Esophagus muscularis mucosa (tissue), 4 donors: ENCODE data around the gene FBLN1.

Experiments
- EP300 ChIP-seq: sonication (generic); formaldehyde crosslinking; IDR thresholded peaks from one replicate; pipeline ENCODE4 v1.6.1; 2017; ENCODE audit warnings: antibody characterized with exemption
- POLR2A ChIP-seq: fragments of 450-650 bp; IDR thresholded peaks from one replicate; pipeline ENCODE4 v1.6.1; 2017; ENCODE audit warnings: antibody characterized with exemption, moderate library complexity, mild to moderate bottlenecking, low read depth
- TF ChIP-seq, protein P1 (sequence below), 3 experiments: fragments of 200-600 bp in 2 of 3; fragments of 450-650 bp in 1 of 3; sonication (generic) in 2 of 3; IDR thresholded peaks; one replicate each; pipeline ENCODE4 v1.5.1; 2017 to 2019; ENCODE audit warnings: antibody characterized with exemption in 3 of 3, mild to moderate bottlenecking in 2 of 3, moderate library complexity in 1 of 3

DNA sequence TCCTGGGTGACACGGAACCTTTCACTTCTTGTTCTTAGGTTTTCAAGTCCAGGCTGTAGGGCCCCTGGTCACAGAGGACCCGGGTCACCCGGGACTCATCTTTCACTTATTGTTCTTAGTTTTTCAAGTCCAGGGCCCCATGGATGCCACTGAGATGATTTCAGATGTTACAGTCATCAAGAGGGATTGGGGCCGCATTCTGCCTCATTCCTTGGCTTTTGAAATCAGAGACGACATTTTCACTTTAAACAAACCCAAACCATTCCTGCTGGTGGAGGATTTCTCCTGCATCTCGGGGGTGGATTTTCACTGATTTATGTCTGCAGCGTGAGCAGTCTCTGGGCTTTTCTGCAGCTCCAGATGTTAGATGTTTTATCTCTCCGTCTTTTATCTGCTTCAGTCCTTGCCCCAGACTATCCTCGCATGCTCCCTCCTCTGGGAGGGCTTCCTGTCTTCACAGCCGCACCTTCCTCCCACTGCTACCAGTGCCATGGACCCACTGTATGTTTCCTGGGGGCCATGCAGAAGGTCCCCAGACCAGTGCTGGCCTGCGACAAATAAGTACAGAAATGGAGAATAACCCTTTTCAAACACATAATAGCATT lies 27.4 kb downstream of the FBLN1 start:
- TF ChIP-seq, protein P1, sequence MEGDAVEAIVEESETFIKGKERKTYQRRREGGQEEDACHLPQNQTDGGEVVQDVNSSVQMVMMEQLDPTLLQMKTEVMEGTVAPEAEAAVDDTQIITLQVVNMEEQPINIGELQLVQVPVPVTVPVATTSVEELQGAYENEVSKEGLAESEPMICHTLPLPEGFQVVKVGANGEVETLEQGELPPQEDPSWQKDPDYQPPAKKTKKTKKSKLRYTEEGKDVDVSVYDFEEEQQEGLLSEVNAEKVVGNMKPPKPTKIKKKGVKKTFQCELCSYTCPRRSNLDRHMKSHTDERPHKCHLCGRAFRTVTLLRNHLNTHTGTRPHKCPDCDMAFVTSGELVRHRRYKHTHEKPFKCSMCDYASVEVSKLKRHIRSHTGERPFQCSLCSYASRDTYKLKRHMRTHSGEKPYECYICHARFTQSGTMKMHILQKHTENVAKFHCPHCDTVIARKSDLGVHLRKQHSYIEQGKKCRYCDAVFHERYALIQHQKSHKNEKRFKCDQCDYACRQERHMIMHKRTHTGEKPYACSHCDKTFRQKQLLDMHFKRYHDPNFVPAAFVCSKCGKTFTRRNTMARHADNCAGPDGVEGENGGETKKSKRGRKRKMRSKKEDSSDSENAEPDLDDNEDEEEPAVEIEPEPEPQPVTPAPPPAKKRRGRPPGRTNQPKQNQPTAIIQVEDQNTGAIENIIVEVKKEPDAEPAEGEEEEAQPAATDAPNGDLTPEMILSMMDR (IDR thresholded peaks at IDR 0.05): no peak
- TF ChIP-seq POLR2A (no peak), EP300 (no peak)
